Measurements from ENCODE around the gene DUSP10. TPM values are rescaled to one million over a fixed set of nuclear protein-coding genes. Genes with fewer than 3 reads are reported as not detected.

The DUSP10 gene
- total RNA-seq, 1 experiment from 2014 or later = 6.2 TPM

GRCh38 chr1:221699978-221700519 is 41.8 kb downstream of the DUSP10 start:
- Histone ChIP-seq H3K9me2 (replicated peaks; ENCODE audit: low read length) (no peaks in the 10 kb centered on the region), H3K9ac (ENCODE audit: low read length) (no peak overlapping the region), H3K4me2 (ENCODE audit: low read length) (no peak overlapping the region), H3K36me3 (ENCODE audit: low read depth, low read length) (no peaks in the 10 kb centered on the region), H2AFZ (ENCODE audit: low read length) (no peak overlapping the region), H3K9me3 (ENCODE audit: low read length) (no peaks in the 10 kb centered on the region), H4K20me1 (ENCODE audit: low read length) (no peaks in the 10 kb centered on the region), H3F3A (ENCODE audit: low read length, unreplicated experiment) (no peaks in the 10 kb centered on the region), H3K4me1 (ENCODE audit: insufficient read depth, low read length) (peaks cover 10% of the 10 kb centered on the region), H3K27me3 (ENCODE audit: low read length) (no peaks in the 10 kb centered on the region), H3K27ac (ENCODE audit: low read length) (no peak overlapping the region), H3K4me3 (ENCODE audit: low read length) (no peak overlapping the region), H3K79me2 (ENCODE audit: low read length) (no peaks in the 10 kb centered on the region)
- DNase-seq = no peak
- ATAC-seq = no peak
- POLR2A ChIA-PET (ENCODE audit: unreplicated experiment) = no interaction called here
- BruUV-seq (replicated peaks) = no TSS peak
- intact Hi-C loops (cut with micrococcal nuclease) = no loop called here
- CTCF ChIA-PET = no interaction called here
- TF ChIP-seq EZH2phosphoT487 (IDR thresholded peaks at IDR 0.05; ENCODE audit: borderline replicate concordance, low read length) (no peak), EZH2 (IDR thresholded peaks at IDR 0.05; ENCODE audit: low read length, unreplicated experiment) (no peak), CTCF (conservative IDR thresholded peaks at IDR 0.05; ENCODE audit: low read depth, low read length) (no peak)

GRCh38 chr1:221699577-221699976 is 42.3 kb downstream of the DUSP10 start:
- intact Hi-C loops (cut with micrococcal nuclease) = no loop called here
- no peaks in the 10 kb centered on the region for H3K27me3 ChIP-seq (ENCODE audit: low read length)
- peaks cover 10% of the 10 kb centered on the region for H3K4me1 ChIP-seq (ENCODE audit: insufficient read depth, low read length)
- no peak for DNase-seq
- no peak overlapping the region for H3K27ac ChIP-seq (ENCODE audit: low read length)
- H3K9me3 ChIP-seq (ENCODE audit: low read length) = no peaks in the 10 kb centered on the region
- no peak overlapping the region for H3K4me2 ChIP-seq (ENCODE audit: low read length)
- no peaks in the 10 kb centered on the region for H3K9me2 ChIP-seq (replicated peaks; ENCODE audit: low read length)
- no peaks in the 10 kb centered on the region for H4K20me1 ChIP-seq (ENCODE audit: low read length)
- no peaks in the 10 kb centered on the region for H3K79me2 ChIP-seq (ENCODE audit: low read length)
- H3F3A ChIP-seq (ENCODE audit: low read length, unreplicated experiment) = no peaks in the 10 kb centered on the region
- H3K4me3 ChIP-seq (ENCODE audit: low read length) = no peak overlapping the region
- TF ChIP-seq EZH2phosphoT487 (IDR thresholded peaks at IDR 0.05; ENCODE audit: borderline replicate concordance, low read length) (no peak), EZH2 (IDR thresholded peaks at IDR 0.05; ENCODE audit: low read length, unreplicated experiment) (no peak), CTCF (conservative IDR thresholded peaks at IDR 0.05; ENCODE audit: low read depth, low read length) (no peak)
- CTCF ChIA-PET = no interaction called here
- no peaks in the 10 kb centered on the region for H3K36me3 ChIP-seq (ENCODE audit: low read depth, low read length)
- H3K9ac ChIP-seq (ENCODE audit: low read length) = no peak overlapping the region
- POLR2A ChIA-PET (ENCODE audit: unreplicated experiment) = no interaction called here
- no peak overlapping the region for H2AFZ ChIP-seq (ENCODE audit: low read length)
- no TSS peak for BruUV-seq (replicated peaks)
- ATAC-seq = no peak

- Histone ChIP-seq H3K4me3 (ENCODE audit: low read length) (no peak overlapping the region), H3K4me2 (ENCODE audit: low read length) (no peak overlapping the region), H3K79me2 (ENCODE audit: low read length) (no peaks in the 10 kb centered on the region), H3K36me3 (ENCODE audit: low read depth, low read length) (no peaks in the 10 kb centered on the region), H3K9ac (ENCODE audit: low read length) (no peak overlapping the region), H3K27me3 (ENCODE audit: low read length) (no peaks in the 10 kb centered on the region), H4K20me1 (ENCODE audit: low read length) (no peaks in the 10 kb centered on the region), H3K9me3 (ENCODE audit: low read length) (no peaks in the 10 kb centered on the region), H3F3A (ENCODE audit: low read length, unreplicated experiment) (no peaks in the 10 kb centered on the region), H3K9me2 (replicated peaks; ENCODE audit: low read length) (no peaks in the 10 kb centered on the region), H2AFZ (ENCODE audit: low read length) (no peak overlapping the region), H3K27ac (ENCODE audit: low read length) (no peak overlapping the region), H3K4me1 (ENCODE audit: insufficient read depth, low read length) (peaks cover 10% of the 10 kb centered on the region)
- ChIA-PET CTCF (no interaction called here), POLR2A (ENCODE audit: unreplicated experiment) (no interaction called here)
- TF ChIP-seq EZH2 (IDR thresholded peaks at IDR 0.05; ENCODE audit: low read length, unreplicated experiment) (no peak), EZH2phosphoT487 (IDR thresholded peaks at IDR 0.05; ENCODE audit: borderline replicate concordance, low read length) (no peak), CTCF (conservative IDR thresholded peaks at IDR 0.05; ENCODE audit: low read depth, low read length) (no peak)
- intact Hi-C loops (cut with micrococcal nuclease) = no loop called here
- BruUV-seq (replicated peaks) = TSS peak; percentile 9
- ATAC-seq (no peak), DNase-seq (no peak)
Measured at GRCh38 chr1:221698579-221699349, 43.1 kb downstream of the DUSP10 start.

Measured in PC-3 (cell line).